GM12801 (cell line): ENCODE data around the gene AIMP2.
"Not testable (repeated sequence)": the region's sequence is repeated elsewhere in the genome, so short reads cannot be mapped to it uniquely, and the experiment has no call there.

ENCODE experiments used
- TF ChIP-seq, protein P1 (sequence below): IDR thresholded peaks from one replicate; pipeline ENCODE4 v1.5.1; 2011; ENCODE audit warnings: control low read depth; ENCODE audit not compliant: insufficient read length; ENCODE audit errors: extremely low read depth

The AIMP2 gene

DNA sequence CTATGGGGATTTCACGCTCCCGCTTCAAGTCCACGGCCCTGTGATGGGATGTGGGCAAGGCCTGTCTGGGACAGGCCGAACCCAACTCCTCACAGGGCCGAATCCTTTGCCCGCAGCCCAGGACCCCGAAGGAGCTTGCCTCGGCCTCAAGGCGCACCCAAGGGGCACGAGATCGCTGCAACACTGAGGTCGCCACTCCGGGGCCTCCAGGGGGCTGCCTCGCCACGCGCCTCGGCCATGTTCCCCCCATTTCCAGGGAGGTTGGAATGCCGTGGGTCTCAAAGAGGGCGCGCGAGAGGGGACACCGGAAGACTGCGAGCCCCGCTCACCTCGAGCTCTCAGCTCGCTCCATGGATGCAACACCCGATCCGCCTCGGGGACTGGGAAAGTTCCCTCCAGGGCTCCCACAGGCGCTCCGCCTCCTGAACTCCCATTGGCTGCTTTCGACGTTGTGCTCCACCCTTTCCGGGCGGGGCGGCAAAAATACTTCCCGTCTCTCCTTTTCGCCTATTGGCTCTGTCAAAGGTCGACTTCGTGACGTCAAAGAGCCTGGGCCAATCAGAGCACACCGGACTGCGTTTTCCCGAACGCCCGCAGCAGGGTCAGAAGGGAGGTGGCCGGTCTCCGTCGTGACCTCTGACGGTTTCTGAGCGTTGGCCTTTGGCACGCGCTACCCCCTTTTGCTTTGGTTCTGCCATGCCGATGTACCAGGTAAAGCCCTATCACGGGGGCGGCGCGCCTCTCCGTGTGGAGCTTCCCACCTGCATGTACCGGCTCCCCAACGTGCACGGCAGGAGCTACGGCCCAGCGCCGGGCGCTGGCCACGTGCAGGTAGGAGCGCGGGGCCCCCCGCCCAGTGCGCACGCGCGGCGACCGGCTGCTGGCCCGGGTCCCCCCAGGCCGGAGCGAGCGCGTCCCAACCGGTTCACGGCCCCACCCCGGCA is at the start of gene AIMP2, which contains the start of gene PMS2:
AIMP2 (plus strand) TSS at position 605 of the 944 bp plus-strand sequence; CDS start at position 697, 92 bp downstream.
PMS2 (minus strand) TSS at position 382 of the 944 bp plus-strand sequence; CDS start at position 352, 30 bp downstream.
- TF ChIP-seq, protein P1, sequence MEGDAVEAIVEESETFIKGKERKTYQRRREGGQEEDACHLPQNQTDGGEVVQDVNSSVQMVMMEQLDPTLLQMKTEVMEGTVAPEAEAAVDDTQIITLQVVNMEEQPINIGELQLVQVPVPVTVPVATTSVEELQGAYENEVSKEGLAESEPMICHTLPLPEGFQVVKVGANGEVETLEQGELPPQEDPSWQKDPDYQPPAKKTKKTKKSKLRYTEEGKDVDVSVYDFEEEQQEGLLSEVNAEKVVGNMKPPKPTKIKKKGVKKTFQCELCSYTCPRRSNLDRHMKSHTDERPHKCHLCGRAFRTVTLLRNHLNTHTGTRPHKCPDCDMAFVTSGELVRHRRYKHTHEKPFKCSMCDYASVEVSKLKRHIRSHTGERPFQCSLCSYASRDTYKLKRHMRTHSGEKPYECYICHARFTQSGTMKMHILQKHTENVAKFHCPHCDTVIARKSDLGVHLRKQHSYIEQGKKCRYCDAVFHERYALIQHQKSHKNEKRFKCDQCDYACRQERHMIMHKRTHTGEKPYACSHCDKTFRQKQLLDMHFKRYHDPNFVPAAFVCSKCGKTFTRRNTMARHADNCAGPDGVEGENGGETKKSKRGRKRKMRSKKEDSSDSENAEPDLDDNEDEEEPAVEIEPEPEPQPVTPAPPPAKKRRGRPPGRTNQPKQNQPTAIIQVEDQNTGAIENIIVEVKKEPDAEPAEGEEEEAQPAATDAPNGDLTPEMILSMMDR = no peak

DNA sequence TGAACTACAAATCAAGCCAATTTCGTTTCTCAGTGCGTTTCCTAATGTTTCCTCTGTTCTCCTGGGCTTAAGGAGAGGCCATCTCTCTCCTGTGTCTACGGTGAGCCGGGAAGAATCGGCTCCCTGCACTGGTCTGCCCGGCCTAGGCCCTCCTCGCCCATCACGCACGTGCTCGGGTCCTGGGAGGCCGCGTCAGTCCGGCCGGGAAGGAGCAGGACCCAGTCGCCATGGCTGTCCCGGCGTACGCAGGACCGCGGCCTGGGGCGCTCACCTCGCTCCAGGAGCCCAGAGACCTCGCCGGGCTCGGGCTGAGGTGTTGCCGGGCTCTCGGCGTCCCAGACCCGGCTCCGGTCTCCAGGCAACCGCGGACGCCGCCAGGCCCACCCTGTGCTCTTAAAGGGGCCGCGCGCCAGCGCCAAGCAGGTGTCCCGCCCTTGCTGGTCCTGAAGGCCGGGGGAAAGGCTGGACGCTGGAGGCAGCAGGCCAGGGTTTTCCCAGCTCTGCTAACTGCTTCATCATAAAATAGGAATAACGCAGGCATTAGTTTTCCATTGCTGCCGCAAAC is 38.6 kb upstream of the AIMP2 start, which contains the start of gene RSPH10B:
RSPH10B (minus strand) TSS at position 343 of the 565 bp plus-strand sequence. CDS start 3,573 bp downstream, outside the sequence.
- TF ChIP-seq, protein P1 = not testable (repeated sequence)

DNA sequence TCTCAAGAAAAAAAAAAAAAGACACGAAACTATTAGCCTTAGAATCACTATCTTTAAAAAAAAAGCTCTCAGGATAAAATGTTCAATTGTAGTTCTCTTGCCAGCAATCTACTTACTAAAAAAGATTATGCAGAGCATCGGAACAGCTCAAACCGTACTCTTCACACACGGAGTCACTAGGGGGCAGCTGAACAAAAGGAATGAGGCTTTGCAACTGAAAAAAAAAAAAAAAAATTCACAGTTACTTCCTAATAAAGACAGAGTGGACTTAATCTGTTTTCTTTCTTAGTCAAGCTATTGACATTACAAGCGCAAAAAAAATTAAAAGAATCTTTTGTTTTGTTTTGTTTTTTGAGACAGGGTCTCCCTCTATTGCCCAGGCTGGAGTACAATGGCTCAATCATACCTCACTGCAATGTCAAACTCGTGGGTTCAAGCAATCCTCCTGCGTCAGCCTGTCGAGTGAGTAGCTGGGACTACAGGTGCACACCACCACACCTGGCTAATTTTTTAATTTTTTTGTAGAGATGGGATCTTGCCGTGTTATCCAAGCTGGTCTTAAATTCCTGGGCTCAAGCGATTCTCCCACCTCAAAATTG is 11.8 kb upstream of the AIMP2 start:
- TF ChIP-seq, protein P1 = no peak

DNA sequence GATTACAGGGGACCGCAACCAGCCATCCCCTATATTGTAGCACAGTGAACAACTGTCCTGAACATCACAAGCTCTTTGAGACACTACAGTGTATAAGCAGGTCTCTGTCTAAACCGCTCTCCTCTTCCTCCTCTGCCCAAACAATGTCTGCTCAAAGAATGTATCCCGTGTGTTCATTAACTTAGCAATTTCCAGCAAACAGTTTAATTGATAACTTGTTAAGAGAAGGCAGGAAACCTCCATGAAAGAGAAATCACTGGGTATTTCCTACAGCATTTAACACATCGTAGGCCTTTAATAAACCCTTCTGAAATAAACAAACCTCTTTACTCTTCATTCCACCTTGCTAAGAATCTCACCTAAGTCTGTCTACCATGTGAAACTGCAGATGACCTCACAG is 1.7 kb upstream of the AIMP2 start:
- TF ChIP-seq, protein P1 = no peak

DNA sequence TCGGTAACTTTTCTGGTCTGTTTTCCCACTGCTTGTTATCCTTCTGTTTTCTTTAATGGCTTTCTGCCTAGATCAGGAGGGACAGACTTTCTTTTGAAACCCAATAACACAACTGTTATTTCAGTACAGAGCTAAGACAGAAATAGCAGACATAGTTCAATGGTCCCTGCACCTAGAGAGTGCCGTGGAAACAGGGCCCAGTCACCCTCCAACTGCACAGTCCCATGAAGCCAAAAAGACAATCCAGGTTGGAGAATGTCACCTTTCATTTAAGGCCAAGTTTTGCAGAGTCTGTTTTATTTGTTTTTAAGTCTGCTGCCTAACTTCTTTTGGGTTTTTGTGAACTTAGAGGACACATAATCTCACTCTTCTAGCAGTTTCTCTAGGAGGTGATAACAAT is 2.5 kb downstream of the AIMP2 start:
- TF ChIP-seq, protein P1 = no peak

DNA sequence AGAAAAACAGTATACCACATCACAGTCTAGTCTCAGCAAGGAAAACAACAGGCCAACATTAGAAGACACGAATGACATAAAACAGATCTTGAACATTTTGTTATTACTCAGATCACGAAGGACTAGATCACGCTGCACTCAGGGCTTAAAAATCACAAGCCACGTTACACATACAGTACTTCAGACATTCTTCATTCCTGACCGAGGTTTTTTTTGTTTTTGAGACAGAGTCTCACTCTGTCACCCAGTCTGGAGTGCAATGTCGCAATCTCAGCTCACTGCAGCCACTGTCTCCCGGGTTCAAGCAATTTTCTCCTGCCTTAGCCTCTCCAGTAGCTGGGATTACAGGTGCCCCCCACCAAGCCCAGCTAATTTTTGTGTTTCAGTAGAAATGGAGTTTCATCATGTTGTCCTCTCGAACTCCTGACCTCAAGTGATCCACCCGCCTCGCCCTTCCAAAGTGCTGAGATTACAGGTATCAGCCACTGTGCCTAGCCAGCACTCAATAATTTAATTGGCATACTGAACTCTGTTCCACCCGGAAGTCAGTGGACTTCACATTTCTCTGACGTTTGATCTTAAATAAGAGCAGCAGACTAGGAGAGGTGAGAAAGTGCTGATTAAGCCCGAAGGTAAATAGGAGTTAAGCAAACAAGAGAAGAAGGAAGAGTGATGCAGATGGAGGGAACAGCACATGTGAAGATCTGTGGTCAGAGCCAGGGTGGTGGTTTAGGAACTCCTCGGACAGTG is 3.5 kb downstream of the AIMP2 start:
- TF ChIP-seq, protein P1 = no peak
